K562 (cell line): ENCODE measurements around the gene GNAQ. TPM values are rescaled to one million over a fixed set of nuclear protein-coding genes. Genes with fewer than 3 reads are reported as not detected.

Source experiments
- ATAC-seq: fragments of 200-7000 bp; cut with Tn5 transposase; 3 replicates; pipeline ENCODE4 v1.9.1; 2020; ENCODE audit warnings: moderate library complexity
- BruUV-seq: library from RNA; stranded (reverse); fragments of 400-500 nt; replicated peaks from 2 replicates; lab custom pipeline; 2021; lab: Mats Ljungman, UMichigan
- CTCF ChIA-PET: fragments of 300-600 bp; formaldehyde crosslinking; extraction: SDS; loops from one replicate; lab custom pipeline; 2021; ENCODE audit warnings: low intra/inter-chr PET ratio; lab: Yijun Ruan, JAX
- POLR2A ChIA-PET: fragments of 300-600, 350-650 bp; sonication (Branson Sonifier 250); formaldehyde crosslinking; extraction: SDS; loops from one replicate; lab custom pipeline; 2021; ENCODE audit warnings: antibody characterized with exemption, inconsistent platforms; lab: Yijun Ruan, JAX
- DNase-seq, 4 experiments: peaks; one replicate each; pipeline versions ENCODE4 v3.0.0 to v3.0.0-alpha.2; 2011 to 2018; ENCODE audit warnings: low spot score in 3 of 4, mixed read lengths in 3 of 4; ENCODE audit errors: extremely low read depth in 1 of 4
- FAIRE-seq: peaks from 2 replicates; lab custom pipeline; 2011; peaks lifted over from hg19 to GRCh38; lab: Jason Lieb, UNC
- H2AFZ ChIP-seq: 2 replicates; pipeline ENCODE4 v1.6.0; 2011; ENCODE audit warnings: low read depth, low read length, control low read depth, inconsistent platforms
- H3K27ac ChIP-seq: fragments of 200-600 bp; 3 replicates; pipeline ENCODE4 v1.8.0; 2011; ENCODE audit warnings: low read depth, mild to moderate bottlenecking, control low read depth, inconsistent platforms, low read length, moderate library complexity, mixed read lengths; ENCODE audit errors: extremely low read depth
- H3K27me3 ChIP-seq, 2 experiments: fragments of 300-600 bp in 1 of 2; 2 replicates in 1 of 2; 3 replicates in 1 of 2; pipeline versions ENCODE4 v1.6.0 to v1.8.0; 2011; ENCODE audit warnings: inconsistent platforms in 2 of 2, low read length in 2 of 2, mild to moderate bottlenecking in 1 of 2, mixed read lengths in 1 of 2, moderate library complexity in 1 of 2; ENCODE audit not compliant: control insufficient read depth in 2 of 2, insufficient read depth in 2 of 2
- H3K36me3 ChIP-seq: fragments of 300-600 bp; 3 replicates; pipeline ENCODE4 v1.8.0; 2011; ENCODE audit warnings: mild to moderate bottlenecking, low read length, inconsistent platforms; ENCODE audit not compliant: control insufficient read depth, insufficient read depth
- H3K4me1 ChIP-seq, 2 experiments: fragments of 200-600 bp in 1 of 2; replicated peaks in 1 of 2; 2 replicates in 1 of 2; 3 replicates in 1 of 2; pipeline versions ENCODE4 v1.5.1 to v1.8.0; 2011; ENCODE audit warnings: inconsistent platforms in 2 of 2, low read length in 2 of 2, mild to moderate bottlenecking in 1 of 2, mixed read lengths in 1 of 2, moderate library complexity in 1 of 2; ENCODE audit not compliant: control insufficient read depth in 2 of 2, insufficient read depth in 2 of 2
- H3K4me2 ChIP-seq: 2 replicates; pipeline ENCODE4 v1.6.1; 2011; ENCODE audit warnings: low read length, control low read depth, inconsistent platforms, mixed read lengths; ENCODE audit not compliant: insufficient read depth
- H3K4me3 ChIP-seq: fragments of 200-600 bp; sonication (generic), shearing (Covaris generic); 2 replicates; pipeline ENCODE4 v1.5.1; 2016; ENCODE audit warnings: control low read depth, inconsistent platforms
- H3K79me2 ChIP-seq: fragments of 200-600 bp; 3 replicates; pipeline ENCODE4 v1.8.0; 2011; ENCODE audit warnings: low read length, inconsistent platforms; ENCODE audit not compliant: control insufficient read depth, insufficient read depth
- H3K9ac ChIP-seq, 2 experiments: 2 replicates each; pipeline versions ENCODE4 v1.6.0 to v1.6.1; 2011; ENCODE audit warnings: low read depth in 2 of 2, low read length in 2 of 2, control low read depth in 1 of 2, inconsistent platforms in 1 of 2, mild to moderate bottlenecking in 1 of 2, mixed read lengths in 1 of 2; ENCODE audit not compliant: insufficient read depth in 1 of 2
- H3K9me1 ChIP-seq: one replicate; pipeline ENCODE4 v1.6.0; 2011; ENCODE audit warnings: inconsistent platforms, mild to moderate bottlenecking, low read length, moderate library complexity; ENCODE audit not compliant: control insufficient read depth, insufficient read depth
- H3K9me3 ChIP-seq: replicated peaks from 2 replicates; pipeline ENCODE4 v1.5.1; 2011; ENCODE audit warnings: low read depth, low read length, inconsistent platforms; ENCODE audit not compliant: control insufficient read depth, insufficient read depth
- H4K20me1 ChIP-seq: replicated peaks from 2 replicates; pipeline ENCODE4 v1.6.1; 2011; ENCODE audit warnings: low read length, inconsistent platforms, mixed read lengths; ENCODE audit not compliant: control insufficient read depth, insufficient read depth
- CBX3 ChIP-seq, 2 experiments: IDR thresholded peaks; 1 replicate in 1 of 2; 2 replicates in 1 of 2; pipeline ENCODE4 v1.6.1; 2012; ENCODE audit warnings: inconsistent platforms in 2 of 2, low read length in 2 of 2, borderline replicate concordance in 1 of 2, control low read depth in 1 of 2
- EP300 ChIP-seq: IDR thresholded peaks from 2 replicates; pipeline ENCODE4 v1.6.1; 2012; ENCODE audit warnings: low read length, improper control_type of control experiment
- KDM1A ChIP-seq, 2 experiments: fragments of 450-650 bp; IDR thresholded peaks; 2 replicates each; pipeline ENCODE4 v1.6.1; 2016; ENCODE audit warnings: mild to moderate bottlenecking in 2 of 2
- NCOA6 ChIP-seq: fragments of 450-650 bp; IDR thresholded peaks from 2 replicates; pipeline ENCODE4 v1.6.1; 2017; ENCODE audit warnings: mild to moderate bottlenecking
- NELFE ChIP-seq: IDR thresholded peaks from 2 replicates; pipeline ENCODE4 v1.6.1; 2011; ENCODE audit warnings: mild to moderate bottlenecking; ENCODE audit not compliant: insufficient read depth, insufficient read length
- NFIX ChIP-seq: fragments of 250-450 bp; sonication (Bioruptor Pico); IDR thresholded peaks from 2 replicates; pipeline ENCODE4 v1.4.0; 2020; ENCODE audit warnings: low read depth, mild to moderate bottlenecking, moderate library complexity
- NFRKB ChIP-seq: fragments of 450-650 bp; IDR thresholded peaks from 2 replicates; pipeline ENCODE4 v1.6.1; 2016; ENCODE audit warnings: low read depth
- ZBTB7A ChIP-seq: IDR thresholded peaks from 2 replicates; pipeline ENCODE4 v1.6.1; 2011; ENCODE audit warnings: low read depth, mild to moderate bottlenecking, low read length, moderate library complexity, borderline replicate concordance; ENCODE audit not compliant: control insufficient read depth
- ZFX ChIP-seq: sonication (generic); formaldehyde crosslinking; IDR thresholded peaks from 2 replicates; pipeline ENCODE4 v1.8.0; 2022; ENCODE audit warnings: mild to moderate bottlenecking, missing genetic modification reagents, moderate library complexity
- ZNF224 ChIP-seq: sonication (generic); formaldehyde crosslinking; IDR thresholded peaks from 2 replicates; pipeline ENCODE4 v1.8.0; 2022; ENCODE audit warnings: mild to moderate bottlenecking, missing genetic modification reagents
- ZNF431 ChIP-seq: sonication (generic); formaldehyde crosslinking; IDR thresholded peaks from 2 replicates; pipeline ENCODE4 v1.8.0; 2022; ENCODE audit warnings: mild to moderate bottlenecking, missing genetic modification reagents
- WGBS: fragments of 100-300 bp; shearing (Covaris generic); methylation state at CpG from one replicate; pipeline ENCODE4 v1.1.6; 2016; ENCODE audit warnings: low coverage, mixed read lengths; ENCODE audit not compliant: insufficient coverage; ENCODE audit errors: missing lambda C conversion rate; 5-methylcytosine and 5-hydroxymethylcytosine counted together
- in situ Hi-C: fragments of 300-500 bp; cut with MboI; formaldehyde crosslinking; loops from 4 replicates; pipeline ENCODE4 v1.15.0; 2018; ENCODE audit warnings: inconsistent platforms, mixed read lengths
- intact Hi-C: fragments of 100-400 bp; cut with micrococcal nuclease; formaldehyde crosslinking; loops from 2 replicates; pipeline ENCODE4 v1.14.2; 2022
- polyA plus RNA-seq, 8 experiments: library from polyadenylated mRNA; depleted of rRNA in 4 of 8; stranded (reverse) in 5 of 8; unstranded in 3 of 8; fragments of >200 nt; fragmentation: Nextera tagmentation in 2 of 8; fragmentation: Illumina TruSeq in 1 of 8; extraction: Ambion mirVana in 2 of 8; extraction: Trizol in 1 of 8; gene quantifications; 2 replicates each; pipeline versions ENCODE4 v1.2.1 to v1.2.3, GENCODE V29; 2011 to 2014; ENCODE audit warnings: inconsistent platforms in 1 of 8, missing spikeins in 1 of 8
- total RNA-seq, 7 experiments: library from RNA; depleted of rRNA in 6 of 7; stranded (reverse); fragments of >200 nt in 6 of 7; fragmentation: Illumina TruSeq in 2 of 7; extraction: Trizol in 2 of 7; gene quantifications; 2 replicates each; pipeline versions ENCODE4 v1.2.1 to v1.2.3, GENCODE V29; 2011 to 2021; ENCODE audit warnings: low replicate concordance in 1 of 7
- TF ChIP-seq, protein P1 (sequence below), 2 experiments: fragments of 200-800 bp in 1 of 2; sonication (Bioruptor generic) in 1 of 2; sonication (generic) in 1 of 2; formaldehyde crosslinking in 1 of 2; IDR thresholded peaks in 1 of 2; conservative IDR thresholded peaks in 1 of 2; 2 replicates each; pipeline versions ENCODE4 v1.5.0 to v1.6.1; 2016 to 2020; ENCODE audit warnings: missing compliant biosample characterization in 1 of 2, missing genetic modification characterization in 1 of 2, missing genetic modification reagents in 1 of 2
- TF ChIP-seq, protein P2 (sequence below): sonication (generic); IDR thresholded peaks from 2 replicates; pipeline ENCODE4 v1.6.1; 2016

The GNAQ gene
- total and polyA plus RNA-seq, 9 of the 15 experiments (the other 6 are each of a cell fraction or from before 2014, with no cell fraction given) = 4.8 to 27.9 (median 17.5) TPM

DNA sequence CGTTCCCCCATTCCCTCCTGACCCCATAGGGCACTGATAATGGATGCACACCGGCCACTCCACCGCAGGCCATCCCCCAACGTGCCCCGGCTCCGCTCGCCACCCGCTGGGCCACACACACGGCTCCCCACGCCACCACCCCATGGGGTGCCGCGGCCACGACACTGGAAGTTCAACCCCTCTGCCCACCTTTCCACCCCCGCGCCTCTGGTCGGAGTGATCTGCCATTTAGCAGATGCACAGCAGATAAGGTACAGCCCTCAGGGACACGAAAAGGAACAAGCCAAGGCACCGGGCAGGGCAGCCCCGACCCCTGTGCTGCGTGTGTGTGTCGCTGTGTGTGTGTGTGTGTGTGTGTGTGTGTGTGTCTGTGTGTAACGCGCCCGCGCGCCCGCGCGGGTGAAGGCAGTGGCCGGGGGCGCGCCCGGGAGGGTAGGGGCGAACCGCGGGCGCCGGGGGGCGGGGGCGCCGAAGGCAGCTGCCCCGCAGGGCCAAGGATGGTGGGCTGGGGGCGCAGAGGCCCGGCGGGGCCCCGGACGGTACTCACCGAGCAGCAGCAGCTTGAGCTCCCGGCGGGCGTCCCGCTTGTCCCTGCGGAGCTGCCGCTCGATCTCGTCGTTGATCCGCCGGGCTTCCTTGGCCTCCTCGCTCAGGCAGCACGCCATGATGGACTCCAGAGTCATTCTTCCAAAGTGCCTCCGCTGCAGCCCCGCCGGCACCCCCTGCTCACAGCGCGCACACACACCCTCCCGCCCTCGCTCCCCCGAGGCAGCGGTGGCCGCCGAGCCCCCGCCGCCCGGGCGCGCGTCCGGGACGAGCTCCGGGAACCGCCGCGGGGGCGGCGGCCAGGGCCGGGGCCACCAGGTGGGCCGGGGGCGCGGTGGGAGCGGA lies 813 bp downstream of the GNAQ start (continued):
- TF ChIP-seq NCOA6 (no peak), ZBTB7A (peak; percentile 55; the same call in 1 of the 2 replicates), EP300 (peak; percentile 3; the same call in 1 of the 2 replicates), ZNF431 (CRISPR knock-in tag) (peak; percentile 31; the same call in 1 of the 2 replicates), KDM1A (IDR thresholded peaks at IDR 0.05) (peak in 1 of 2 experiments; percentile 11; a peak in 1 of 4 replicates)

DNA sequence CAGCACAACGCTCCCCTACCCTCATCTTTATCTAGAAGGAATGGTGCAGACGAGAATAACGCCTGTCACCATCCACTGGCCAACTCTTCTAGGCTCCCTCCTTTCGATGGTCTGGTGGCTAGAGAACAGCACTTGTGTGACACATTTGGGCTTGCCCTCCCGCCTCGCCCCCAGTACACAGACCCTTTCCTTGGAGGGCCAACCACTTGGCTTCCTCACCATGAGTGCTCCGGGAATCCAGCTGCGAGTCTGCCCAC lies 1.4 kb downstream of the GNAQ start:
- H3K79me2 ChIP-seq = peaks cover 65% of the 10 kb centered on the region
- H3K4me1 ChIP-seq = peaks cover 10 to 19% of the 10 kb centered on the region in 2 experiments; a peak in 4 of 5 replicates
- H3K36me3 ChIP-seq = no peaks in the 10 kb centered on the region; the same call in 2 of the 3 replicates
- peak; percentile 69 for ATAC-seq
- H2AFZ ChIP-seq = peak overlapping the region; percentile 70
- peak overlapping the region; percentile 86 for H3K4me3 ChIP-seq
- H3K27me3 ChIP-seq = no peaks in the 10 kb centered on the region
- intact Hi-C loops (loop anchor here (5.0 to 10.0 kb wide), 4 partner anchors 125 to 365 kb away; no protein-coding TSS in a partner anchor), in situ Hi-C loops (loop anchor here (10.0 kb wide), 1 partner anchor 45 kb away; no protein-coding TSS in a partner anchor)
- ChIA-PET POLR2A (interaction anchor here (0.6 kb wide), 1 partner anchor 25 kb away, joined by 3 read pairs; no protein-coding TSS in a partner anchor), CTCF (no interaction called here)
- peak overlapping the region; percentile 66 to 95 for H3K9ac ChIP-seq
- peak overlapping the region; percentile 81 for H3K27ac ChIP-seq
- BruUV-seq = no TSS peak
- no peaks in the 10 kb centered on the region for H3K9me3 ChIP-seq
- FAIRE-seq = peak; percentile 88
- DNase-seq = peak in 2 of 4 experiments; percentile 37 to 64
- H4K20me1 ChIP-seq = no peaks in the 10 kb centered on the region
- peak overlapping the region; percentile 78 for H3K4me2 ChIP-seq
- no peaks in the 10 kb centered on the region for H3K9me1 ChIP-seq
- 0% methylated on average over 6 of the region's 8 CpGs for WGBS
- TF ChIP-seq NFRKB (no peak), ZFX (peak; percentile 28), NELFE (no peak), NFIX (CRISPR knock-in tag) (no peak), ZNF224 (CRISPR knock-in tag) (no peak), CBX3 (IDR thresholded peaks at IDR 0.05; ENCODE audit: borderline replicate concordance in 1 of 2, low read length in 2 of 2) (0 out of 3 replicates have a peak, but pooled peaks of 1 of the 2 experiments have one; percentile 6)
- TF ChIP-seq, protein P1, sequence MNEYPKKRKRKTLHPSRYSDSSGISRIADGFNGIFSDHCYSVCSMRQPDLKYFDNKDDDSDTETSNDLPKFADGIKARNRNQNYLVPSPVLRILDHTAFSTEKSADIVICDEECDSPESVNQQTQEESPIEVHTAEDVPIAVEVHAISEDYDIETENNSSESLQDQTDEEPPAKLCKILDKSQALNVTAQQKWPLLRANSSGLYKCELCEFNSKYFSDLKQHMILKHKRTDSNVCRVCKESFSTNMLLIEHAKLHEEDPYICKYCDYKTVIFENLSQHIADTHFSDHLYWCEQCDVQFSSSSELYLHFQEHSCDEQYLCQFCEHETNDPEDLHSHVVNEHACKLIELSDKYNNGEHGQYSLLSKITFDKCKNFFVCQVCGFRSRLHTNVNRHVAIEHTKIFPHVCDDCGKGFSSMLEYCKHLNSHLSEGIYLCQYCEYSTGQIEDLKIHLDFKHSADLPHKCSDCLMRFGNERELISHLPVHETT (CRISPR knock-in tag; conservative IDR thresholded peaks at IDR 0.05 in 1 of 2, IDR thresholded peaks at IDR 0.05 in 1 of 2) = peak in 1 of 2 experiments; percentile 47; a peak in 1 of 4 replicates
- TF ChIP-seq, protein P2, sequence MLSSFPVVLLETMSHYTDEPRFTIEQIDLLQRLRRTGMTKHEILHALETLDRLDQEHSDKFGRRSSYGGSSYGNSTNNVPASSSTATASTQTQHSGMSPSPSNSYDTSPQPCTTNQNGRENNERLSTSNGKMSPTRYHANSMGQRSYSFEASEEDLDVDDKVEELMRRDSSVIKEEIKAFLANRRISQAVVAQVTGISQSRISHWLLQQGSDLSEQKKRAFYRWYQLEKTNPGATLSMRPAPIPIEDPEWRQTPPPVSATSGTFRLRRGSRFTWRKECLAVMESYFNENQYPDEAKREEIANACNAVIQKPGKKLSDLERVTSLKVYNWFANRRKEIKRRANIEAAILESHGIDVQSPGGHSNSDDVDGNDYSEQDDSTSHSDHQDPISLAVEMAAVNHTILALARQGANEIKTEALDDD = 0 out of 2 replicates have a peak, but pooled peaks have one; percentile 26
